Vagina (tissue), 2 donors: Measurements from ENCODE around the gene MED8.

Experiments
- POLR2A ChIP-seq, 2 donors: fragments of 450-650 bp; IDR thresholded peaks; one replicate each; pipeline ENCODE4 v1.6.1; 2017; ENCODE audit warnings: antibody characterized with exemption in 2 of 2, mild to moderate bottlenecking in 2 of 2, moderate library complexity in 2 of 2
- TF ChIP-seq, protein P1 (sequence below), 3 experiments: fragments of 450-650 bp in 2 of 3; fragments of 200-600 bp in 1 of 3; sonication (generic) in 1 of 3; IDR thresholded peaks; one replicate each; pipeline ENCODE4 v1.5.1; 2017 to 2019; ENCODE audit warnings: antibody characterized with exemption in 3 of 3, mild to moderate bottlenecking in 2 of 3, moderate library complexity in 2 of 3

DNA sequence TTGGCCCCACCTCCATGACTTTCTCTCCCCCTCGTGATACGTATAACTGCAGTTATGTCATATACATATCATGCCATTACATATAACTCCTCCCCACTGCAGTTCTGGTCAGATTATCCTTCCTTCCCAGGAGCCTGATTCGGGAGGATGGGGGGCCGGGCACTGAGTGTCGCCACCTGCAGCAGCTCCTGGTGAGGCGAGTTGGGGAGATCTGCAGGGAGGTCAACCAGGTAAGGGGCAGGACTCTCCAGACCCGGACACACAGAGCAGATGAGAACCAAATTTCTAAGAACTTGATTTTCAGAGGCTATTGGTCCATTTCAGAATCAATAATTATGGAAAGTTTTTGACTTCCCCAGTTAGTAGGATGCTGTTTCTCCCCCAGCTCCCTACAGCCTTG, 44.7 kb upstream of the MED8 start:
- TF ChIP-seq, protein P1, sequence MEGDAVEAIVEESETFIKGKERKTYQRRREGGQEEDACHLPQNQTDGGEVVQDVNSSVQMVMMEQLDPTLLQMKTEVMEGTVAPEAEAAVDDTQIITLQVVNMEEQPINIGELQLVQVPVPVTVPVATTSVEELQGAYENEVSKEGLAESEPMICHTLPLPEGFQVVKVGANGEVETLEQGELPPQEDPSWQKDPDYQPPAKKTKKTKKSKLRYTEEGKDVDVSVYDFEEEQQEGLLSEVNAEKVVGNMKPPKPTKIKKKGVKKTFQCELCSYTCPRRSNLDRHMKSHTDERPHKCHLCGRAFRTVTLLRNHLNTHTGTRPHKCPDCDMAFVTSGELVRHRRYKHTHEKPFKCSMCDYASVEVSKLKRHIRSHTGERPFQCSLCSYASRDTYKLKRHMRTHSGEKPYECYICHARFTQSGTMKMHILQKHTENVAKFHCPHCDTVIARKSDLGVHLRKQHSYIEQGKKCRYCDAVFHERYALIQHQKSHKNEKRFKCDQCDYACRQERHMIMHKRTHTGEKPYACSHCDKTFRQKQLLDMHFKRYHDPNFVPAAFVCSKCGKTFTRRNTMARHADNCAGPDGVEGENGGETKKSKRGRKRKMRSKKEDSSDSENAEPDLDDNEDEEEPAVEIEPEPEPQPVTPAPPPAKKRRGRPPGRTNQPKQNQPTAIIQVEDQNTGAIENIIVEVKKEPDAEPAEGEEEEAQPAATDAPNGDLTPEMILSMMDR (IDR thresholded peaks at IDR 0.05): no peak
- no peak for TF ChIP-seq POLR2A (IDR thresholded peaks at IDR 0.05)
